Panc1 (cell line): Measurements from ENCODE around the gene KIAA1217.

Source experiments
- CTCF ChIP-seq: fragments of 450-650 bp; IDR thresholded peaks from 2 replicates; pipeline ENCODE4 v1.5.1; 2017; ENCODE audit warnings: mild to moderate bottlenecking
- POLR2AphosphoS5 ChIP-seq: IDR thresholded peaks from 2 replicates; pipeline ENCODE4 v1.6.1; 2012; ENCODE audit warnings: mild to moderate bottlenecking, low read depth, low read length, moderate library complexity
- SIN3A ChIP-seq: IDR thresholded peaks from 2 replicates; pipeline ENCODE4 v1.6.1; 2012; ENCODE audit warnings: low read depth, mild to moderate bottlenecking, low read length, moderate library complexity, borderline replicate concordance; ENCODE audit not compliant: insufficient read depth
- TCF7L2 ChIP-seq: IDR thresholded peaks from 2 replicates; pipeline ENCODE4 v1.6.1; 2011; ENCODE audit warnings: mild to moderate bottlenecking, low read depth, low read length, inconsistent platforms

GRCh38 chr10:24344695-24345463, 135.9 kb downstream of the KIAA1217 start:
- TF ChIP-seq CTCF: no peak
- TF ChIP-seq SIN3A: no peak
- TF ChIP-seq TCF7L2: no peak
- no peak for TF ChIP-seq POLR2AphosphoS5
